Stimulated activated CD8-positive, alpha-beta memory T cell treated with anti-CD3 and anti-CD28 coated beads, Interleukin-4, amount 100 ng/mL, for 24 hours (primary cell): ENCODE results near the gene KIFAP3.
"Not testable (repeated sequence)": the region's sequence is repeated elsewhere in the genome, so short reads cannot be mapped to it uniquely, and the experiment has no call there.

Experiments
- DNase-seq: peaks from one replicate; pipeline ENCODE4 v3.0.0-alpha.2; 2020; ENCODE audit warnings: low read depth

The KIFAP3 gene

GRCh38 chr1:170074250-170075157, at the start of gene KIFAP3:
TSS of gene KIFAP3 (minus strand) at chr1:170074695. CDS start at chr1:170074467, 228 bp downstream.
- DNase-seq = peak; percentile 92

- no peak for DNase-seq
Observed at GRCh38 chr1:170122366-170122765, 47.9 kb upstream of the KIFAP3 start.

DNA sequence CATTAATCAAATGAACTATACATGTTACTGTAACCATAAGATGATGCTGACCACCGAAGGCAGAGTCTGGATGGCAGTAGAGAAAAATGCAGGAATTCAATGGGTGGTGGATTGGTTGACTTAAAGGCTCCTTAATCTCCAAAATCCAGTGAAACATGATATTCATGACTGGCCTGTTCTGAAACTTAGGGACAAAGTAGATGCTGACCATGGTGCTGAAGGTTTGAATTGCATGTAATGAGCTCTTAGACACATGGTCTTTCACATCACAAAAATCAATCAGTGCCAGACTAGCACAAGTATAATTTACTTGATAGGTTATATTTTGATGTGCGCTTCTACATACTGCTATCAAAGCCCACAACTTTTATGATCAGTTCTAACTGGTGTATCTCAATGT, 40.4 kb upstream of the KIFAP3 start:
- DNase-seq = no peak

GRCh38 chr1:170113140-170113539, 38.6 kb upstream of the KIFAP3 start:
- not testable (repeated sequence) for DNase-seq

DNA sequence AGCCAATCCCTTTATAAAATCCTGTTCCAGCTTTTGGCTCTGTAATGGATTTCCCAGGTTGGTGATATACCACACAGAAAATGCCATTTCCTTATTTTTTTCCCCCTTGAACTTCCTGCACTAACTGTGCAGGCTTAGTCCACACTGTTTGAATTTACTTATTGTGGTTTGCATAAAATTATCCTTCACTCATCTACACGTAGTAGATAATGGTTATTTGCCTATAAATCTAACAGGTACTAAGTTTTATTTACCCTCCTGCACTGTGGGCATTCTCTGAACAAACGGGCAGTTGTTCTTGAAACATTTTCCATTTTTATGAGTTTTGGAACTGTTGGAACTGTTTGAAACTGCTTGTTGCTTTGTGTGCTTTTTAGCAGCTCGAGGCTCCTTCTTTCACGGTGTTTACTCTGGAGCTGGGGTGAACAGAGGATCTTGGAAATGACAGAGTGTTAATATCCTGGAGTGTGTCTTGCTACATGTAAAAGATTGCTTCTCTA, 23.0 kb upstream of the KIFAP3 start:
- DNase-seq = no peak

DNA sequence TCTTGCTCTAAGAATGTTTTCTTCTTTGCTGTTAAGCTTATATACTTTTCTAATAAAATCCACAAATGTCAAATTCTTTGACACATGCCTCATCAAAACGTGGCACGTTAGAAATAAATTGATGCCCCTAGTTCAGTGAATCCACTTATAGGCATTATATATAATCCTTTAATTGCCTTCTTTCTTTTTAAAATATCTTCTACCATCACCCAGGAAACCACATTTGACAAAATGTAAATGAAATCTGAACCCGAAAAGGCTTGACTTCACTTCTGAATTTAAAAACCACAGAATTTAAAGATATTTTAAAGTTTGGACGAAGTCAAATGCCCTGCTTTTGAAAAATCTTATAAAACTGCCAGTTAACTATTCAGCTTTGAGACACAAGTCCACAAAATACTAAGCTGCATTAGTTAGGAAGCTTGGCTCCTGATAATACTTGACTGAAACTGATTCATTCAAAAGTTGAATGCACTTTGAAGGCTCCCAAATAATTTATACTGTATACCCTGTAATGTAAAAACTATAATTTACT, 22.4 kb upstream of the KIFAP3 start:
- DNase-seq = no peak

- no peak for DNase-seq
Observed at GRCh38 chr1:170095976-170096748, 21.7 kb upstream of the KIFAP3 start.

DNA sequence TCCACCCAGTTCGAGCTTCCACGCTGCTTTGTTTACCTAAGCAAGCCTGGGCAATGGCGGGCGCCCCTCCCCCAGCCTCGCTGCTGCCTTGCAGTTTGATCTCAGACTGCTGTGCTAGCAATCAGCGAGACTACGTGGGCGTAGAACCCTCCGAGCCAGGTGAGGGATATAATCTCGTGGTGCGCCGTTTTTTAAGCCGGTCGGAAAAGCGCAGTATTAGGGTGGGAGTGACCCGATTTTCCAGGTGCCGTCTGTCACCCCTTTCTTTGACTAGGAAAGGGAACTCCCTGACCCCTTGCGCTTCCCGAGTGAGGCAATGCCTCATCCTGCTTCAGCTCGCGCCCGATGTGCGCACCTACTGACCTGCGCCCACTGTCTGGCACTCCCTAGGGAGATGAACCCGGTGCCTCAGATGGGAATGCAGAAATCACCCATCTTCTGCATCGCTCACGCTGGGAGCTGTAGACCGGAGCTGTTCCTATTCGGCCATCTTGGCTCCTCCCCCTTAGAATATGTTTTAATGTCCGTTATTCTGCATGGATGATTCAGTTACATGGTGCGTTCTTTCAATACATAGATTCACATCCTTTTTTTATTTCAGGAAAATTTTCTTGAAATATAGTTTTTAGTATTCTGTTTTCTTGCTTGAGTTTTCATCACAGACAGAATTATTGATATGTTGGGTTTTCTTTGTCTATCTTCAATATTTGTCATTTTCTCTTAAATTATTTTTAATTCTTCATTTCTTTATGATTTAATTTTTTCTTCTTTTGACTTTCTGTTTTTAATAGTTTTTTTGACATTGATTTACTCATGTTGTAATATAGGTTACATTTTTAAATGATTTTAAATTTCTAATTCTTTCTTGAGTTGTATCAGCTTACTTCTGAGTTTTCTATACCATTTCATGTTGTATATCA, 20.5 kb upstream of the KIFAP3 start:
- not testable (repeated sequence) for DNase-seq

- DNase-seq = no peak
Observed at GRCh38 chr1:170086399-170087032, 12.0 kb upstream of the KIFAP3 start.

DNA sequence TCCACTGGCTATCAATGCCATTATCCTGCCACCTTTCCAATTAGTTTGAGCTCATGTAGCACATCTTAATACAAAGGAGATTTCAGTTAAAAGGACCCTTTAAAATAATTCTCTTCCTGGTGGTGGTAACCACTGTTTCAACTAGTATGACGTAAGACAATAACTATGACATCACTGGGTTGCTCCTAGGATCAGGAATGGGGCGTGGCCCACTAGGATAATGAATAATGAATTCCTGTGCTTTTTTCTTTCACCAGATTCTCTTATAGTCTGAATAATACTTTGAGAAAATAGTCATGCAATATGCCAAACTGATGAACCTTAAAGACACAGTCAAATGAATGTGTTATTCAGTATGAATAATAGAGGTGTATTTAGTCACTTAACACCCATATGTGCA, 10.6 kb upstream of the KIFAP3 start:
- DNase-seq = no peak

- no peak for DNase-seq
Observed at GRCh38 chr1:170078610-170079189, 4.2 kb upstream of the KIFAP3 start.

DNA sequence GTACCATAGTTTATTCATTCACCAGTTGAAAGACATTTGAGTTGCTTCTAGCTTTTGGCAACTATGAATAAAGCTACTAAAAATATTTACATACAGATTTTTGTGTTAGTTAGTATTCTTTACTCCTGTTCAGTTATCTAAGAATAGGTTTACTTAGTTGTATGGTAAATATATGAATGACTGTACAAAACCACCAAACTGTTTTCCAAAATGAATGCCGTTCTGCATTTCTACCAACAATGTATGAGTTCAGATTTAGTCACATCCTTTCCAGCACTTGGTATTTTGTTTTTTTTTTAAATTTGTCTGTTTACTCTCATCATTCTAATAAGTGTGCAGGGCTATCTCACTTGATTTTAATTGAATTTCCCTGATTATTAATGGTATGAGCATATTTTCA, 3.4 kb upstream of the KIFAP3 start:
- no peak for DNase-seq

GRCh38 chr1:170076952-170077351, 2.5 kb upstream of the KIFAP3 start:
- DNase-seq = not testable (repeated sequence)

DNA sequence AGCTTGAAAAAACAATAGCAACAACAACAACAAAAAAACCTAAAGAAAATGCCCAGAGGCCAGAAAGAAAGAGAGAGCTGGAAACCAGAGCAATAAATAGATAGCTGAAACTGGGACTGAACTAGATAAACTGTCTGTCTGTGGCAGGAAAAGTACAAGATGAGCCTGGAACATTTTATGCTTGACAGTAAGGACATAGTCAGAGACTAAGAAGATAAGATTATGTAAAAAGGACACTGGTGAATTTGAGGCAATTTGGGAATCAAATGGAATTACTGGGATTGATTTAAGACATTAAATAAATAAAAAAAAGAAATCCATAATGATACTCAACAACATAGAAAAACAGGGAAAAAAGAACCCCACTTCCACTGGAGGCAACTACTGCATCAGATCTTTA, 1.7 kb upstream of the KIFAP3 start:
- no peak for DNase-seq

- no peak for DNase-seq
Observed at GRCh38 chr1:170075186-170075585, 691 bp upstream of the KIFAP3 start.

DNA sequence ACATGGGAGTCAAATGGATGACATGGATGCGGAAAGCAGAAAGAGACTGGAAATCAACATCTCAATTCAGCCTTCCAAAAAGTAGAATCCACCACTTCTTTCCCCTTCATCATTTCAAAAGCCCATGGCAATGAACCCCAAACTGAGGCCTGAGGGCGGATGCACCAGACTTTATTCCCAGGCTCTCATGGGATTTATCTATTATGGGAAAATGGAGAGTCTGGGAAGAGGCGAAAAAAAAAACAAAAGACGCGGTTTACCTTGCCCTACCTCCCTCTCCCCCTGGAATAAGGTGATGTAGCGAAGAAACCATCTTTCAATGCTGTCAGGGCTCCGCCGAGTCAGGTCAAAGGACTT, 624 bp downstream of the KIFAP3 start:
- no peak for DNase-seq

DNA sequence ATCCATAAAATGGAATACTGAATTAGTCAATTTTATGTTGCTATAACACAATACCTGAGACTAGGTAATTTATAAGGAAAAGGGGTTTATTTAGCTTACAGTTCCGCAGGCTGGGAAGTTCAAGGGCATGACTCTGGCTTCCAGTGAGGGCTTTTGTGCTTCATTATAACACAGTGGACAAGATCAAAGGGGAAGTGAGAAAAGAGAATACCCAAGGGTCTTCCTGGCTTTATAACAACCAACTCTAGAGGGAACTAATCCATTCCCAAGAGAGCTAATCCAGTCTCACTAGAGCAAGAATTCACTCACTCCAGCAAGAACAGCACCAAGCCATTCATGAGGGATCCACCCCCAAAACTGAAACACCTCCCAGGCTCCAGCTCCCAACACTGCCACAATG, 3.1 kb downstream of the KIFAP3 start:
- DNase-seq = no peak

DNA sequence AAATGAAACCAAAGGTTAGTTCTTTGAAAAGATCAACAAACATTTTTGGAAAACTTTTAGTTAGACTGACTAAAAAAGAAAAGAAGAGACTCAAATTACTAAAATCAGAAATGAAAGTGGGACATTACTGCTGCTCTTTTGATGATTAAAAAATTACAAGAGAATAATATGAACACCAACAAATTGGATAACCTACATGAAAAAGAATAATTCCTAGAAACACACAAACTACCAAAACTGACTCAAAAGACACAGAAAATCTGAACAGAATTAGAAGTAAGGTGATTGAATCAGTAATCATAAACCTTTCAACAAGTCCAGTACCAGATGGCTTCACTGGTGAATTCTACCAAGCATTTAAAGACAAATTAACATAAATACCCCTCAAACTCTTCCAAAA, 5.6 kb downstream of the KIFAP3 start:
- DNase-seq = no peak

DNA sequence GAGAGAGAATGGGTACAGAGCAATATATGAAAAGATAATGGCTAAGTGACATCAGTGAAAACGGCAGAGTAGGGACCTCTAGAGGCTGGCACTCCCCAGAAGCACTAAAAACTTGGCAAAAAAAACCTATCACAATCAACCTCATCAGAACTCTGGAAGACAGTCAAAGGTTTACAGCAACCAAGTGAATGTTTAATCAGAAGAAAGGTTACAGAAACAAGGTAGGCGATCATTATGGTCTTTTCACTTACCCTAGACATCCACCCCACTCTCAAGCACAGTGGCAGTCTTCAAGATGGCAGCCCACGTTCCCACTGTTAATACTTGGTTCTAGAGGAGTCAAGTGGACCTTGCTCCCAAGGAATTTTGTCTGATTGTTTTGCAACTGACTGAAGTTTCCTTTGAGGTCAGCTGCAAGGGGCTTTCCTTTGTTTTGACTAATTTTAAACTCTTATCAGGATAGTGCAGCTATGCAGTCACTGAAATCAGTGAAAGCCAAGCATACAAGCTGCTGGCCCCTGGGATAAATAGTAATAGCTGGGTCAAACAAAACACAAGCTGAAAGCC, 7.2 kb downstream of the KIFAP3 start:
- DNase-seq = no peak

DNA sequence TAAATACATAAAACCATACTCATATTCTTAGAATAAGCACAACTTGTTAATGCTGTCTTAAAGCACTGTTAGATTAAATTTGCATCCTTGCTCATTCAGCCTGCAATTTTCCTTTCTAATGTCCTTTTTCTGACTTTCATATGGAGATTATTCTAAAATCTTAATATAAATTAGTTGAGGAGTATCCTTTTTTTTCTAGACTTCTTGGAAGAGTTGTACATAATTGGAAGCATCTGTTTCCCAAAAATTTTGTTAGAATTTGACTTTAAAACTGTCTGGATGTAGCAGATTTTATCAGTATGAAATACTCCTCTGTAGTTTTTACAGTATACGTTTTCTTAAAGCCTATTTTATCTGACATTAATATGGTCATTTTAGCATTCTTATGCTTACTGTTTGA, 9.7 kb downstream of the KIFAP3 start:
- DNase-seq = no peak
